ENCODE measurements around the gene TSPAN17. TPM values are rescaled to one million over a fixed set of nuclear protein-coding genes. Genes with fewer than 3 reads are reported as not detected.

Gene TSPAN17
- total RNA-seq, 4 donors from 2014 or later = 12.1 to 24.1 (median 15.6) TPM

- intact Hi-C loops (cut with DNase I; ENCODE audit: low total_unique reads) = no loop called here
- DNase-seq (ENCODE audit: low spot score in 2 of 2) = no peak
- WGBS, 2 donors = 14 to 15% methylated on average over 26 to 30 of the region's 34 CpGs
- no peak for TF ChIP-seq POLR2A (IDR thresholded peaks at IDR 0.05)
- no peak for TF ChIP-seq CTCF (IDR thresholded peaks at IDR 0.05)
- no peak overlapping the region for H3K4me3 ChIP-seq (ENCODE audit: low read depth, poor library complexity, severe bottlenecking)
Observed at GRCh38 chr5:176629317-176629852, 17.9 kb upstream of the TSPAN17 start.

- no peak for TF ChIP-seq CTCF (IDR thresholded peaks at IDR 0.05)
- TF ChIP-seq POLR2A (IDR thresholded peaks at IDR 0.05) = no peak
- no peak within 1 kb of the TSS for H3K4me3 ChIP-seq (ENCODE audit: low read depth, poor library complexity, severe bottlenecking)
- WGBS, 2 donors = 1 to 2% methylated on average over 41 to 65 of the region's 94 CpGs
- DNase-seq (ENCODE audit: low spot score in 2 of 2) = no peak
- intact Hi-C loops (cut with DNase I; ENCODE audit: low total_unique reads) = no loop called here
Observed at GRCh38 chr5:176629853-176630680, 17.2 kb upstream of the TSPAN17 start, which contains the start of the genes EIF4E1B and SNCB. EIF4E1B (plus strand) TSS chr5:176630675; CDS start chr5:176642788, 12,113 bp downstream. SNCB (minus strand) TSS chr5:176630534; CDS start chr5:176629654, 880 bp downstream.

- no peak overlapping the region for H3K4me3 ChIP-seq (ENCODE audit: low read depth, poor library complexity, severe bottlenecking)
- TF ChIP-seq CTCF (IDR thresholded peaks at IDR 0.05) (no peak), POLR2A (IDR thresholded peaks at IDR 0.05) (no peak)
- no peak for DNase-seq (ENCODE audit: low spot score in 2 of 2)
- intact Hi-C loops (cut with DNase I; ENCODE audit: low total_unique reads) = no loop called here
- 11 to 13% methylated on average over 20 of the region's 20 CpGs for WGBS, 2 donors
Observed at GRCh38 chr5:176630681-176631222, 16.5 kb upstream of the TSPAN17 start.

DNA sequence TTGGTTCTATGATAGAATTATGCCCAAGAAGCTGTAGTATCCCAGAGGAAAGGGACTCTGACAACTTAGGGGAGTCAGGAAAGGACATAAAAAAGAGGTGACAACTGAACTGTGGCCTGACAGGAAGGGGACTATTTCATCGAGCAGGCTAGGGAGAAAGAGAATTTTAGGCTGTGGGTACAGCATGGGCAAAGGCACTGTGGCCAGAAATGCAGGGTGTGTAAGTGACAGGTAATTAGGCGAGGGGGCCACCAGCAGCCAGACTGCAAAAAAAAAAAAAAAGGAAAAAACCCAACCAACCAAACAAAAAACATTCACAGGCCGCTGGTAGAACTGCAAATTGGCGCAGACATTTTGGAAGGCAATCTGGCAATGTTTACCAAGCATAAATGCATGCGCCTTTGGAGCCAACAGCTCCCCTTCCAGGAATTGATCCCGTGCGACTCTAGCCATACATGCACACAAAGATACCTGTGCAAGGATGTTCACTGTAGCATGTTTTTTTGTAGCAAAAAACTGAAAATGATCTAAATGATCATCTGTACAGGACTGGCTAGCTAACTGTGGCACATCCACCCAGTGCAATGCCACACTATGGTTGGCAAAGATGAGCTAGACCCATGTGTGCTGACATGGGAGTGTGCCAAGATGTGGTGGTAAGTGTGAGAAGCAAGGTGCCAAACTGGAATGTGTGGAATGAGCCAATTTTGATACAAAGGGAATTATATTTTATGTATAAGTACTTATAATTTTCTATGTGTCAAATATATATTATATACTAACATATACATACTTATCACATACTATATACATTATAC lies 15.7 kb upstream of the TSPAN17 start:
- DNase-seq (ENCODE audit: low spot score in 2 of 2) = no peak
- no peak overlapping the region for H3K4me3 ChIP-seq (ENCODE audit: low read depth, poor library complexity, severe bottlenecking)
- no peak for TF ChIP-seq POLR2A (IDR thresholded peaks at IDR 0.05)
- no peak for TF ChIP-seq CTCF (IDR thresholded peaks at IDR 0.05)
- intact Hi-C loops (cut with DNase I; ENCODE audit: low total_unique reads) = no loop called here
- WGBS, 2 donors = 64 to 66% methylated on average over 7 of the region's 7 CpGs

DNA sequence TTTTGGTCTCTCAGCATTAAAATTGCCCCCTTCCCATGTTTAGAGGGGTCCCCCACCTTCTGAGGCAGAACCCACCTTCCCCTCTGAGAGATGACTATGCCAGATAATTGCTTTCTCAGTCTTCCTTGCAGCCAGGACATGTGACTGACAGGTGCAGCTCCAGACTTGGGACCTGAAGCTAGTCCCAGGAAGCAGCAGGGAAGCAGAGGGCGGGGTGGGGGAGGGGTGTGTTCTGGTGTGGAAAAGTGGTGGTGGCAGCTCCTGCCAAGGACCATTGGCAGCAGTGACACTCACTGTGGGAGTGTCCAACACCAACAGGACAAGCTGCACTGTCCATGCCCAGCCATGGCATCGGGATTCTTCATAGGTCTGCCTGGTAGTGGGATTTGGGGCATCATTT lies 14.5 kb upstream of the TSPAN17 start:
- no peak for TF ChIP-seq POLR2A (IDR thresholded peaks at IDR 0.05)
- TF ChIP-seq CTCF (IDR thresholded peaks at IDR 0.05) = no peak
- no peak overlapping the region for H3K4me3 ChIP-seq (ENCODE audit: low read depth, poor library complexity, severe bottlenecking)
- DNase-seq (ENCODE audit: low spot score in 2 of 2) = no peak
- 55 to 85% methylated on average over 2 of the region's 2 CpGs for WGBS, 2 donors
- intact Hi-C loops (cut with DNase I; ENCODE audit: low total_unique reads) = no loop called here

Measured in lower leg skin (tissue), 4 donors.